HCT116 (cell line): ENCODE measurements around the gene DYDC2.

Experiments used
- CEBPB ChIP-seq: IDR thresholded peaks from 2 replicates; pipeline ENCODE4 v1.6.1; 2012; ENCODE audit warnings: low read depth
- EGR1 ChIP-seq: IDR thresholded peaks from 2 replicates; pipeline ENCODE4 v1.6.1; 2012; ENCODE audit warnings: low read depth
- JUND ChIP-seq: IDR thresholded peaks from 2 replicates; pipeline ENCODE4 v1.6.1; 2012
- POLR2A ChIP-seq: IDR thresholded peaks from 2 replicates; pipeline ENCODE4 v1.7.0; 2011; ENCODE audit warnings: borderline replicate concordance; ENCODE audit not compliant: insufficient read depth, insufficient read length; ENCODE audit errors: extremely low read depth
- POLR2AphosphoS5 ChIP-seq: IDR thresholded peaks from 2 replicates; pipeline ENCODE4 v1.6.1; 2011; ENCODE audit warnings: mild to moderate bottlenecking, low read depth, low read length, moderate library complexity
- REST ChIP-seq: IDR thresholded peaks from 2 replicates; pipeline ENCODE4 v1.6.1; 2012; ENCODE audit warnings: low read depth
- SP1 ChIP-seq: IDR thresholded peaks from 2 replicates; pipeline ENCODE4 v1.6.1; 2012; ENCODE audit warnings: low read depth
- TCF7L2 ChIP-seq: IDR thresholded peaks from 2 replicates; pipeline ENCODE4 v1.7.0; 2011; ENCODE audit warnings: borderline replicate concordance, inconsistent platforms; ENCODE audit not compliant: insufficient read depth, insufficient read length; ENCODE audit errors: extremely low read depth
- YY1 ChIP-seq: IDR thresholded peaks from 2 replicates; pipeline ENCODE4 v1.6.1; 2011; ENCODE audit warnings: low read length, low read depth, moderate library complexity, mild to moderate bottlenecking; ENCODE audit not compliant: insufficient replicate concordance; ENCODE audit errors: extremely low read depth
- ZFX ChIP-seq: fragments of 450-650 bp; IDR thresholded peaks from 2 replicates; pipeline ENCODE4 v1.6.1; 2017
- TF ChIP-seq, protein P1 (sequence below), 3 experiments: fragments of 200-600 bp in 1 of 3; sonication (generic) in 1 of 3; IDR thresholded peaks in 2 of 3; conservative IDR thresholded peaks in 1 of 3; 2 replicates each; pipeline ENCODE4 v1.5.1; 2012 to 2017; ENCODE audit warnings: low read depth in 2 of 3, low read length in 2 of 3, antibody characterized with exemption in 1 of 3, borderline replicate concordance in 1 of 3, control low read depth in 1 of 3, mild to moderate bottlenecking in 1 of 3, mixed read lengths in 1 of 3, mixed run types in 1 of 3, moderate library complexity in 1 of 3; ENCODE audit not compliant: insufficient read depth in 1 of 3

DNA sequence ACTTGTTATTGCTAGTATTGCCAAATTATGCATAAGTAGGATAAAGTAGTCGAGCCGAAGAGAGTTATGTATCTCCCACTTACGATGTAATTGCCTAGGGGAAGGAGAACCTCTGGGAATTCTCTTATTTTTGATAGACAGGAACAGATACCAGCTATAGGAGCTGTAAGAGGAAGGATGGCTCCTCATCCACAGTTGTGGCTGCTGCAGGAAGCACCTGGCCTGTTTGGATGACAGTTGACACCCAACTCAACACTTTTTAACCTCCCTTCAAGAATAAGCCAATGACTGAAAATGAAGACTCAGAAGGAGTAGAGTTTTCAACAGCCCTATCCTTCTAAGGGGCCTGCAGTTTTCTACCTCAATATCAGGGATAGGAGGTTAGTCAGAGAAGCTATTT is 6.3 kb upstream of the DYDC2 start:
- TF ChIP-seq EGR1, result no peak
- no peak for TF ChIP-seq POLR2A
- TF ChIP-seq REST, result no peak
- TF ChIP-seq, protein P1, sequence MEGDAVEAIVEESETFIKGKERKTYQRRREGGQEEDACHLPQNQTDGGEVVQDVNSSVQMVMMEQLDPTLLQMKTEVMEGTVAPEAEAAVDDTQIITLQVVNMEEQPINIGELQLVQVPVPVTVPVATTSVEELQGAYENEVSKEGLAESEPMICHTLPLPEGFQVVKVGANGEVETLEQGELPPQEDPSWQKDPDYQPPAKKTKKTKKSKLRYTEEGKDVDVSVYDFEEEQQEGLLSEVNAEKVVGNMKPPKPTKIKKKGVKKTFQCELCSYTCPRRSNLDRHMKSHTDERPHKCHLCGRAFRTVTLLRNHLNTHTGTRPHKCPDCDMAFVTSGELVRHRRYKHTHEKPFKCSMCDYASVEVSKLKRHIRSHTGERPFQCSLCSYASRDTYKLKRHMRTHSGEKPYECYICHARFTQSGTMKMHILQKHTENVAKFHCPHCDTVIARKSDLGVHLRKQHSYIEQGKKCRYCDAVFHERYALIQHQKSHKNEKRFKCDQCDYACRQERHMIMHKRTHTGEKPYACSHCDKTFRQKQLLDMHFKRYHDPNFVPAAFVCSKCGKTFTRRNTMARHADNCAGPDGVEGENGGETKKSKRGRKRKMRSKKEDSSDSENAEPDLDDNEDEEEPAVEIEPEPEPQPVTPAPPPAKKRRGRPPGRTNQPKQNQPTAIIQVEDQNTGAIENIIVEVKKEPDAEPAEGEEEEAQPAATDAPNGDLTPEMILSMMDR (IDR thresholded peaks at IDR 0.05 in 2 of 3, conservative IDR thresholded peaks at IDR 0.05 in 1 of 3; ENCODE audit: borderline replicate concordance in 1 of 3, insufficient read depth in 1 of 3, low read depth in 2 of 3, low read length in 2 of 3), result no peak
- TF ChIP-seq YY1, result no peak
- no peak for TF ChIP-seq SP1
- TF ChIP-seq POLR2AphosphoS5, result no peak
- TF ChIP-seq CEBPB, result no peak
- no peak for TF ChIP-seq ZFX
- no peak for TF ChIP-seq JUND
- no peak for TF ChIP-seq TCF7L2
